DND-41 (cell line): ENCODE measurements around the gene RNF13.
"Not testable (repeated sequence)": the region's sequence is repeated elsewhere in the genome, so short reads cannot be mapped to it uniquely, and the experiment has no call there.

ENCODE experiments used
- ATAC-seq: fragments of 200-7000 bp; cut with Tn5 transposase; 3 replicates; pipeline ENCODE4 v1.9.1; 2021; ENCODE audit warnings: low read depth; ENCODE audit not compliant: insufficient read depth
- DNase-seq: peaks from one replicate; pipeline ENCODE4 v3.0.0-alpha.2; 2020
- H2AFZ ChIP-seq: 2 replicates; pipeline ENCODE4 v1.6.0; 2012; ENCODE audit warnings: low read depth, low read length
- H3K27ac ChIP-seq: 2 replicates; pipeline ENCODE4 v1.5.1; 2012; ENCODE audit warnings: low read length, inconsistent platforms
- H3K27me3 ChIP-seq: fragments of 200-600 bp; sonication (generic); 2 replicates; pipeline ENCODE4 v1.6.0; 2012; ENCODE audit warnings: low read length, mild to moderate bottlenecking, inconsistent platforms; ENCODE audit not compliant: insufficient read depth, poor library complexity
- H3K36me3 ChIP-seq: 2 replicates; pipeline ENCODE4 v1.5.1; 2012; ENCODE audit warnings: low read length, inconsistent platforms; ENCODE audit not compliant: insufficient read depth
- H3K4me1 ChIP-seq: 2 replicates; pipeline ENCODE4 v1.5.1; 2012; ENCODE audit warnings: mild to moderate bottlenecking, low read length; ENCODE audit not compliant: insufficient read depth
- H3K4me2 ChIP-seq: 2 replicates; pipeline ENCODE4 v1.6.0; 2012; ENCODE audit warnings: mild to moderate bottlenecking, moderate library complexity, low read length, inconsistent platforms; ENCODE audit not compliant: insufficient read depth
- H3K4me3 ChIP-seq, 2 experiments: fragments of 200-600 bp in 1 of 2; shearing (Covaris generic) in 1 of 2; 2 replicates each; pipeline ENCODE4 v1.5.1; 2012 to 2016; ENCODE audit warnings: inconsistent platforms in 2 of 2, low read length in 2 of 2, mild to moderate bottlenecking in 2 of 2, low read depth in 1 of 2, moderate library complexity in 1 of 2
- H3K79me2 ChIP-seq: 2 replicates; pipeline ENCODE4 v1.6.0; 2012; ENCODE audit warnings: low read length, inconsistent platforms; ENCODE audit not compliant: insufficient read depth
- H3K9ac ChIP-seq: 2 replicates; pipeline ENCODE4 v1.6.0; 2012; ENCODE audit warnings: low read depth, mild to moderate bottlenecking, inconsistent platforms, low read length, moderate library complexity
- H3K9me3 ChIP-seq: 2 replicates; pipeline ENCODE4 v1.5.1; 2012; ENCODE audit warnings: low read length, moderate library complexity, mild to moderate bottlenecking, inconsistent platforms; ENCODE audit not compliant: insufficient read depth, severe bottlenecking
- H4K20me1 ChIP-seq: 2 replicates; pipeline ENCODE4 v1.6.0; 2012; ENCODE audit warnings: low read length; ENCODE audit not compliant: insufficient read depth
- EZH2 ChIP-seq: IDR thresholded peaks from 3 replicates; pipeline ENCODE4 v1.6.1; 2012; ENCODE audit warnings: borderline replicate concordance, low read depth, mild to moderate bottlenecking, moderate library complexity, low read length, inconsistent platforms; ENCODE audit not compliant: severe bottlenecking
- TF ChIP-seq, protein P1 (sequence below): IDR thresholded peaks from 2 replicates; pipeline ENCODE4 v1.5.1; 2012; ENCODE audit warnings: borderline replicate concordance, low read length, moderate library complexity, mild to moderate bottlenecking; ENCODE audit not compliant: poor library complexity, severe bottlenecking; ENCODE audit errors: extremely low read depth

RNF13 gene

DNA sequence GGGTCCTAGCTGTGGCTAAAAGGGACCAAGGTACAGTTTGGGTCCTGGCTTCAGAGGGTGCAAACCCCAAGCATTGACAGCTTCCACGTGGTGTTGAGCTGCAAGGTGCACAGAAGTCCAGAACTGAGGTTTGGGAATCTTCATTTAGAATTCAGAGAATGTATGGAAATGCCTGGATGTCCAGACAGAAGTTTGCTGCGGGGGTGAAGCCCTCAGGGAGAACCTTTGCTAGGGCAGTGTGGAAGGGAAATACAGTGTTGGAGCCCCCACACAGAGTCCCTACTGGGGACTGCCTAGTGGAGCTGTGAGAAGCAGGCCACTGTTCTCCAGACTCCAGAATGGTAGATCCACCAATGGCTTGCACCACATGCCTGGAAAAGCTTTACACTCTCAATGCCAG, 17.9 kb downstream of the RNF13 start:
- Histone ChIP-seq H3K4me3 (no peak overlapping the region), H3K27ac (no peak overlapping the region), H2AFZ (no peak overlapping the region), H3K27me3 (no peaks in the 10 kb centered on the region), H3K36me3 (no peaks in the 10 kb centered on the region), H3K9ac (no peak overlapping the region), H3K79me2 (peaks cover 75% of the 10 kb centered on the region), H3K4me1 (no peaks in the 10 kb centered on the region), H3K4me2 (no peak overlapping the region), H4K20me1 (no peaks in the 10 kb centered on the region; the same call in 1 of the 2 replicates), H3K9me3 (peaks cover 58% of the 10 kb centered on the region)
- ATAC-seq (no peak), DNase-seq (no peak)
- no peak for TF ChIP-seq EZH2
- TF ChIP-seq, protein P1, sequence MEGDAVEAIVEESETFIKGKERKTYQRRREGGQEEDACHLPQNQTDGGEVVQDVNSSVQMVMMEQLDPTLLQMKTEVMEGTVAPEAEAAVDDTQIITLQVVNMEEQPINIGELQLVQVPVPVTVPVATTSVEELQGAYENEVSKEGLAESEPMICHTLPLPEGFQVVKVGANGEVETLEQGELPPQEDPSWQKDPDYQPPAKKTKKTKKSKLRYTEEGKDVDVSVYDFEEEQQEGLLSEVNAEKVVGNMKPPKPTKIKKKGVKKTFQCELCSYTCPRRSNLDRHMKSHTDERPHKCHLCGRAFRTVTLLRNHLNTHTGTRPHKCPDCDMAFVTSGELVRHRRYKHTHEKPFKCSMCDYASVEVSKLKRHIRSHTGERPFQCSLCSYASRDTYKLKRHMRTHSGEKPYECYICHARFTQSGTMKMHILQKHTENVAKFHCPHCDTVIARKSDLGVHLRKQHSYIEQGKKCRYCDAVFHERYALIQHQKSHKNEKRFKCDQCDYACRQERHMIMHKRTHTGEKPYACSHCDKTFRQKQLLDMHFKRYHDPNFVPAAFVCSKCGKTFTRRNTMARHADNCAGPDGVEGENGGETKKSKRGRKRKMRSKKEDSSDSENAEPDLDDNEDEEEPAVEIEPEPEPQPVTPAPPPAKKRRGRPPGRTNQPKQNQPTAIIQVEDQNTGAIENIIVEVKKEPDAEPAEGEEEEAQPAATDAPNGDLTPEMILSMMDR: no peak

DNA sequence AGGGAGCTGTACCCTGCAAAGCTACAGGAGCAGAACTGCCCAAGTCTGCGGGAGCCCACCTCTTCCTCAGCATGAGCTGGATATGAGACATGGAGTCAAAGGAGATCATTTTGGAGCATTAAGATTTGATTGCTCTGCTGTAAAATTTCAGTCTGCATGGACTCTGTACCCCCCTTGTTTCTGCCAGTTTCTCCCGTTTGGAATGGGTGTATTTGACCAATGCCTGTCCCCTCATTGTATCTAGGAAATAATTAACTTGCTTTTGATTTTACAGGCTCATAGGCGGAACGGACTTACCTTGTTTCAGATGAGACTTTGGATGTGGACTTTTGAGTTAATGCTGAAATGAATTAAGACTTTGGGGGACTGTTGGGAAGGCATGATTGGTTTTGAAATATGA, 18.3 kb downstream of the RNF13 start:
- Histone ChIP-seq H3K36me3 (no peaks in the 10 kb centered on the region), H3K27me3 (no peaks in the 10 kb centered on the region), H3K4me3 (no peak overlapping the region), H3K9me3 (peaks cover 62% of the 10 kb centered on the region), H4K20me1 (no peaks in the 10 kb centered on the region; the same call in 1 of the 2 replicates), H3K79me2 (peaks cover 75% of the 10 kb centered on the region), H3K4me2 (no peak overlapping the region), H3K4me1 (no peaks in the 10 kb centered on the region), H3K27ac (no peak overlapping the region), H3K9ac (no peak overlapping the region), H2AFZ (no peak overlapping the region)
- no peak for DNase-seq
- TF ChIP-seq, protein P1: no peak
- no peak for ATAC-seq

DNA sequence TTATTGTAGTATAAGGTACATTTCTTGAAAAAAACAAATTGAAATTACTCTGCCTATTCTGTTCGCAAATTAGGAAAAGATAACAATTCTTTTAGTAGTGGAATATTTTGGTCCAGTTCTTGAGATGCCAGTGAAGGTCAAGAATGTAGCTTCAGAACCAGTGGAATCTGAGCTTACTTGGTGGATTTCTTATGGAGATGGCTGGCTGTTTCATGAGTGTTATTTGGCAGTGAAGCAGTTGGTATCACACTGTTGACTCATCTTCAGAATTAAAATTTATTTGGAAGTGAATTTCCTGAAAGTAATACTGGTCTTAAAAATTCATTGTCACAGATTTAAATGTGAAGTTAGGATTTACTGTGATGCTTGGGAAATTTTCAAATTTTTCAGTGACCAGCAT, 19.1 kb downstream of the RNF13 start:
- Histone ChIP-seq H3K9ac (no peak overlapping the region), H4K20me1 (no peaks in the 10 kb centered on the region; the same call in 1 of the 2 replicates), H3K27ac (no peak overlapping the region), H3K9me3 (peaks cover 69% of the 10 kb centered on the region), H3K79me2 (peaks cover 73% of the 10 kb centered on the region), H3K4me3 (no peak overlapping the region), H3K4me2 (no peak overlapping the region), H3K36me3 (no peaks in the 10 kb centered on the region), H2AFZ (no peak overlapping the region), H3K27me3 (no peaks in the 10 kb centered on the region), H3K4me1 (no peaks in the 10 kb centered on the region)
- TF ChIP-seq EZH2: no peak
- TF ChIP-seq, protein P1: no peak
- no peak for DNase-seq
- no peak for ATAC-seq

DNA sequence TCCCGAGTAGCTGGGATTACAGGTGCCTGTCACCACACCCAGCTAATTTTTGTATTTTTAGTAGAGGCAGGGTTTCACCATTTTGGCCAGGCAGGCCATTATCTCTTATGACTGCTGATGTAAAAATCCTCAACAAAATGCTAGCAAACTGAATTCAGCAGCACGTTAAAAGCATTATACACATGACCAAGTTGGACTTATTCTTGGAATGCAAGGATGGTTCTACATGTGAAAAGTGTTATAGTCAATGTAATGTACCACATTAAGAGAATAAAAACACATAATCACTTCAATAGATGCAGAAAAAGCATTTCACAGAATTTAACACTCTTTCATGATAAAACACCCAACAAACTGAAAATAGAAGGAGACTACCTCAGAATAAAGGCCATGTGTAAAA, 20.2 kb downstream of the RNF13 start:
- no peak for DNase-seq
- Histone ChIP-seq H3K36me3 (peaks cover 10% of the 10 kb centered on the region; the same call in 1 of the 2 replicates), H3K79me2 (peaks cover 75% of the 10 kb centered on the region), H3K9ac (no peak overlapping the region), H3K4me1 (no peaks in the 10 kb centered on the region), H3K9me3 (peaks cover 80% of the 10 kb centered on the region), H3K27me3 (no peaks in the 10 kb centered on the region), H3K4me2 (no peak overlapping the region), H3K27ac (no peak overlapping the region), H4K20me1 (no peaks in the 10 kb centered on the region; the same call in 1 of the 2 replicates), H2AFZ (no peak overlapping the region), H3K4me3 (no peak overlapping the region)
- ATAC-seq: no peak
- no peak for TF ChIP-seq EZH2
- TF ChIP-seq, protein P1: no peak

DNA sequence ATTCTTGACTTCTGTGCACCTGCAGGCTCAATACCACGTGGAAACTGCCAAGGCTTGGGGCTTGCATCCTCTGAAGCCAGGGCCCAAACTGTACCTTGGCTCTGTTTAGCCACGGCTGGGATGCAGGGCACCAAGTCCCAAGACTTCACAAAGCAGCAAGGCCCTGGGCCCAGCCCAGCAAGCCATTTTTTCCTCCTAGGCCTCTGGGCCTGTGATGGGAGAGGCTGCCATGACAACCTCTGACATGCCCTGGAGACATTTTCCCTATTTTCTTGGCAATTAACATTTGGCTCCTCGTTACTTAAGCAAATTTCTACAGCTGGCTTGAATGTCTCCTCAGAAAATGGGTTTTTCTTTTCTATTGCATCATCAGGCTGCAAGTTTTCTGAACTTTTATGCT, 25.5 kb downstream of the RNF13 start:
- not testable (repeated sequence) for H2AFZ ChIP-seq, ATAC-seq, H4K20me1 ChIP-seq, H3K4me2 ChIP-seq, H3K27ac ChIP-seq, H3K4me1 ChIP-seq, H3K4me3 ChIP-seq, H3K27me3 ChIP-seq, DNase-seq, H3K9ac ChIP-seq
- peaks cover 76% of the 10 kb centered on the region for H3K79me2 ChIP-seq
- peaks cover 13% of the 10 kb centered on the region; the same call in 1 of the 2 replicates for H3K36me3 ChIP-seq
- H3K9me3 ChIP-seq: peaks cover 47% of the 10 kb centered on the region
